Measurements from ENCODE around the gene SHE.

DNA sequence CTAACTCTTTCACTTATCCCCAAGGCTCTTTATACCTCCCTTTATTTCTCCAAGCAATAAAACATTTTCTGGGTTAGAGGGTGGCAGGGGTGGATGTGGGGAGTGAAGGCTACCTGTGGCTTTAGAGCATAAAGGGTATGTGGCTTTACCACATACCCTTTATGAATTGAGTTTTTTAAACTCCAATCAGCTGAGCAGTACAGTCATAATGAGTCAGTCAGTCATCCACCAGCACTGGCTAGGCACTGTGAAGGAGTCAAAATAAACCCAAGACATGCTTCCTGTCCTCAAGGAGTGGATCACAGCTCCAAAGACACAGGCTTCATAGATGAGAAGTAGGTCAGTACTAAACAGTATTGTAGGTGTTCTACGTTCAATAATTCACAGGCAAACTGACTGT lies 2.8 kb downstream of the SHE start:
- TF ChIP-seq CTCF (IDR thresholded peaks at IDR 0.05) (no peak), POLR2A (IDR thresholded peaks at IDR 0.05) (no peak)

Measured in sigmoid colon (tissue), 3 donors.